GM23338 (cell line): ENCODE results near the gene EIF2A. TPM values are rescaled to one million over a fixed set of nuclear protein-coding genes. Genes with fewer than 3 reads are reported as not detected.

Source experiments
- ATAC-seq: fragments of 200-7000 bp; cut with Tn5 transposase; 3 replicates; pipeline ENCODE4 v1.9.1; 2020
- DNase-seq: peaks from one replicate; pipeline ENCODE4 v3.0.0-alpha.2; 2015; ENCODE audit warnings: low spot score
- H2AFZ ChIP-seq: fragments of 200-600 bp; sonication (generic); 2 replicates; pipeline ENCODE4 v1.8.0; 2016; ENCODE audit warnings: antibody characterized with exemption, mild to moderate bottlenecking, moderate library complexity
- H3F3A ChIP-seq: fragments of 200-600 bp; sonication (generic); replicated peaks from 2 replicates; pipeline ENCODE4 v1.8.0; 2017; ENCODE audit warnings: antibody characterized with exemption, mixed run types, low read depth
- H3K27ac ChIP-seq: fragments of 200-600 bp; sonication (generic); 2 replicates; pipeline ENCODE4 v1.6.1; 2016; ENCODE audit warnings: low read depth
- H3K27me3 ChIP-seq: fragments of 200-600 bp; sonication (generic); 2 replicates; pipeline ENCODE4 v1.8.0; 2016; ENCODE audit warnings: mild to moderate bottlenecking, mixed run types, moderate library complexity; ENCODE audit not compliant: insufficient read depth
- H3K36me3 ChIP-seq: fragments of 200-600 bp; sonication (generic); 2 replicates; pipeline ENCODE4 v1.8.0; 2016; ENCODE audit warnings: mild to moderate bottlenecking; ENCODE audit not compliant: insufficient read depth
- H3K4me1 ChIP-seq: fragments of 200-600 bp; sonication (generic); 2 replicates; pipeline ENCODE4 v1.8.0; 2016; ENCODE audit warnings: mild to moderate bottlenecking, moderate library complexity; ENCODE audit not compliant: insufficient read depth
- H3K4me2 ChIP-seq: fragments of 200-600 bp; sonication (generic); 2 replicates; pipeline ENCODE4 v1.7.1; 2017; ENCODE audit warnings: mixed run types
- H3K4me3 ChIP-seq: fragments of 200-600 bp; sonication (generic); 2 replicates; pipeline ENCODE4 v1.6.1; 2016; ENCODE audit warnings: mixed run types
- H3K79me2 ChIP-seq: fragments of 200-600 bp; sonication (generic); replicated peaks from 2 replicates; pipeline ENCODE4 v1.8.0; 2017; ENCODE audit warnings: mild to moderate bottlenecking; ENCODE audit not compliant: insufficient read depth
- H3K9me2 ChIP-seq: fragments of 200-600 bp; sonication (generic); 2 replicates; pipeline ENCODE4 v1.8.0; 2017; ENCODE audit not compliant: insufficient read depth
- H4K20me1 ChIP-seq: fragments of 200-600 bp; sonication (generic); replicated peaks from 2 replicates; pipeline ENCODE4 v1.8.0; 2017; ENCODE audit warnings: mild to moderate bottlenecking; ENCODE audit not compliant: insufficient read depth
- H3K27ac Mint-ChIP-seq: 2 replicates; pipeline ENCODE4 v1.8.0; 2020; ENCODE audit warnings: inconsistent platforms, mild to moderate bottlenecking, moderate library complexity, mixed read lengths
- H3K27me3 Mint-ChIP-seq: 3 replicates; pipeline ENCODE4 v1.8.0; 2022; ENCODE audit warnings: low read depth, mild to moderate bottlenecking, moderate library complexity, mixed read lengths, inconsistent platforms; ENCODE audit not compliant: insufficient read depth, poor library complexity
- H3K36me3 Mint-ChIP-seq: 3 replicates; pipeline ENCODE4 v1.8.0; 2021; ENCODE audit warnings: low read depth, mild to moderate bottlenecking, inconsistent platforms, moderate library complexity, mixed read lengths
- H3K4me1 Mint-ChIP-seq: 3 replicates; pipeline ENCODE4 v1.8.0; 2020; ENCODE audit warnings: mild to moderate bottlenecking, inconsistent platforms, mixed read lengths
- H3K4me3 Mint-ChIP-seq: 3 replicates; pipeline ENCODE4 v1.8.0; 2021; ENCODE audit warnings: moderate library complexity, mild to moderate bottlenecking, inconsistent platforms, mixed read lengths
- H3K9me3 Mint-ChIP-seq: 3 replicates; pipeline ENCODE4 v1.8.0; 2020; ENCODE audit warnings: moderate library complexity, mild to moderate bottlenecking, inconsistent platforms, mixed read lengths
- CREB1 ChIP-seq: fragments of 250-450 bp; sonication (Bioruptor Pico); IDR thresholded peaks from 2 replicates; pipeline ENCODE4 v1.5.0; 2020; ENCODE audit warnings: low read depth, mild to moderate bottlenecking, moderate library complexity
- CTCF ChIP-seq, 2 experiments: fragments of 200-600 bp in 1 of 2; sonication (generic) in 1 of 2; conservative IDR thresholded peaks; 2 replicates each; pipeline versions ENCODE4 v1.5.1 to v1.6.1; 2016 to 2017; ENCODE audit warnings: antibody characterized with exemption in 2 of 2, low read depth in 2 of 2, mild to moderate bottlenecking in 2 of 2, moderate library complexity in 1 of 2
- ETS1 ChIP-seq: IDR thresholded peaks from 2 replicates; pipeline ENCODE4 v1.6.1; 2016; ENCODE audit warnings: antibody characterized with exemption
- EZH2phosphoT487 ChIP-seq: fragments of 200-600 bp; sonication (generic); IDR thresholded peaks from one replicate; pipeline ENCODE4 v1.8.1; 2018; ENCODE audit warnings: antibody characterized with exemption; ENCODE audit not compliant: unreplicated experiment
- POLR2AphosphoS5 ChIP-seq: IDR thresholded peaks from 2 replicates; pipeline ENCODE4 v1.6.1; 2016; ENCODE audit warnings: antibody characterized with exemption, low read depth
- REST ChIP-seq: IDR thresholded peaks from one replicate; pipeline ENCODE4 v1.6.1; 2018; ENCODE audit warnings: antibody characterized with exemption; ENCODE audit not compliant: unreplicated experiment
- ZNF462 ChIP-seq: fragments of 250-450 bp; sonication (Bioruptor Pico); IDR thresholded peaks from 2 replicates; pipeline ENCODE4 v1.5.0; 2020; ENCODE audit warnings: mild to moderate bottlenecking, moderate library complexity
- polyA plus RNA-seq: library from polyadenylated mRNA; unstranded; fragments of >200 nt; fragmentation: Nextera tagmentation; extraction: Ambion mirVana; gene quantifications from 2 replicates; pipeline ENCODE4 v1.2.1, GENCODE V29; 2016
- total RNA-seq: library from RNA; depleted of rRNA; stranded (reverse); fragments of >200 nt; shearing (Covaris generic); gene quantifications from 2 replicates; pipeline ENCODE4 v1.2.3, GENCODE V29; 2014

The EIF2A gene
- total and polyA plus RNA-seq, 2 experiments from 2014 or later: 95.2 to 153 TPM

- TF ChIP-seq ZNF462 (no peak), EZH2phosphoT487 (no peak), ETS1 (no peak), CTCF (conservative IDR thresholded peaks at IDR 0.05; ENCODE audit: low read depth in 2 of 2) (no peak), POLR2AphosphoS5 (no peak), CREB1 (no peak)
Observed at GRCh38 chr3:150508401-150508800, 38.2 kb upstream of the EIF2A start (continued).

GRCh38 chr3:150509780-150510179 is 36.8 kb upstream of the EIF2A start:
- Mint-ChIP-seq H3K36me3 (peaks cover 3% of the 10 kb centered on the region; the same call in 1 of the 3 replicates), H3K27me3 (peaks cover 4% of the 10 kb centered on the region), H3K4me3 (no peak overlapping the region), H3K4me1 (peaks cover 24% of the 10 kb centered on the region), H3K27ac (no peak overlapping the region), H3K9me3 (peaks cover 3% of the 10 kb centered on the region; the same call in 2 of the 3 replicates)
- H3K4me1 ChIP-seq: peaks cover 25% of the 10 kb centered on the region
- H2AFZ ChIP-seq: no peak overlapping the region
- no peak overlapping the region for H3K4me2 ChIP-seq
- ATAC-seq (no peak), DNase-seq (no peak)
- H3K79me2 ChIP-seq: no peaks in the 10 kb centered on the region
- H3K9me2 ChIP-seq: no peaks in the 10 kb centered on the region
- no peaks in the 10 kb centered on the region for H4K20me1 ChIP-seq
- no peak overlapping the region for H3K27ac ChIP-seq
- H3F3A ChIP-seq: no peaks in the 10 kb centered on the region
- no peaks in the 10 kb centered on the region for H3K27me3 ChIP-seq
- H3K36me3 ChIP-seq: no peaks in the 10 kb centered on the region
- no peak overlapping the region for H3K4me3 ChIP-seq
- no peak for TF ChIP-seq REST
